Stomach (tissue), 4 donors: Measurements from ENCODE around the gene SPC24.

ENCODE experiments used
- CTCF ChIP-seq, 7 experiments: fragments of 450-650 bp in 4 of 7; fragments of 200-600 bp in 3 of 7; sonication (generic) in 3 of 7; IDR thresholded peaks; one replicate each; pipeline ENCODE4 v1.5.1; 2016 to 2019; ENCODE audit warnings: antibody characterized with exemption in 7 of 7, control low read depth in 2 of 7, mild to moderate bottlenecking in 1 of 7
- EP300 ChIP-seq: sonication (generic); formaldehyde crosslinking; IDR thresholded peaks from one replicate; pipeline ENCODE4 v1.6.1; 2017; ENCODE audit warnings: antibody characterized with exemption

DNA sequence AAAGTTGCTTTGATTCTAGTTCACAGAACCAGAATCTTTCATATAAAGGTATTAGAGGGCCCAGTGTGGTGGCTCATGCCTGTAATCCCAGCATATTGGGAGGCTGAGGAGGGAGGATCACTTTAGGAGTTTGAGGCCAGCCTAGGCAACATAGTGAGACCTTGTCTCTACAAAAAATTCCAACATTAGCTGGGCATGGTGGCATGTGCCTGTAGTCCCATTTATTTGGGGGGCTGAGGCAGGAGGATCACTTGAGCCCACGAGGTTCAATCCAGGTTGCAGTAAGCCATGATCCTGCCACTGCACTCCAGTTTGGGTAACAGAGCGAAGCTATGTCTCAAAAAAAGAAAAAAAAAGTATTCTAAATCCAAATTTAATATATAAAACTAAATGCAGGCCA is 57.3 kb downstream of the SPC24 start:
- TF ChIP-seq EP300: no peak
- no peak for TF ChIP-seq CTCF (IDR thresholded peaks at IDR 0.05)
